GM18511 (cell line): ENCODE measurements around the gene FAM241A.

Experiments
- ATAC-seq: cut with Tn5 transposase; IDR thresholded peaks from one replicate; pipeline ENCODE4 v1.9.1; 2021; ENCODE audit warnings: mild to moderate bottlenecking, moderate library complexity; ENCODE audit not compliant: unreplicated experiment

Gene FAM241A

GRCh38 chr4:112210777-112211176, 65.5 kb downstream of the FAM241A start:
- no peak for ATAC-seq

GRCh38 chr4:112213091-112213490, 67.8 kb downstream of the FAM241A start:
- ATAC-seq: peak; percentile 89

GRCh38 chr4:112213856-112214255, 68.6 kb downstream of the FAM241A start:
- ATAC-seq: no peak

GRCh38 chr4:112214390-112215264, 69.4 kb downstream of the FAM241A start:
- peak; percentile 46 for ATAC-seq

- ATAC-seq: no peak
Measured at GRCh38 chr4:112219826-112220366, 74.6 kb downstream of the FAM241A start.

- ATAC-seq: no peak
Measured at GRCh38 chr4:112222219-112222955, 77.1 kb downstream of the FAM241A start.

GRCh38 chr4:112225157-112225556, 79.9 kb downstream of the FAM241A start:
- no peak for ATAC-seq

- peak; percentile 84 for ATAC-seq
Measured at GRCh38 chr4:112230879-112231778, 85.9 kb downstream of the FAM241A start.

- ATAC-seq: peak; percentile 73
Measured at GRCh38 chr4:112231779-112232713, 86.8 kb downstream of the FAM241A start, which contains the start of gene AP1AR. Gene AP1AR, plus strand, starts transcription at chr4:112231787. Its CDS starts 305 bp downstream, at chr4:112232092.

GRCh38 chr4:112234952-112235609, 89.8 kb downstream of the FAM241A start:
- no peak for ATAC-seq

GRCh38 chr4:112236040-112236439, 90.8 kb downstream of the FAM241A start:
- no peak for ATAC-seq

- ATAC-seq: no peak
Measured at GRCh38 chr4:112238833-112239232, 93.6 kb downstream of the FAM241A start.
